ENCODE measurements around the gene C1QL2.

DNA sequence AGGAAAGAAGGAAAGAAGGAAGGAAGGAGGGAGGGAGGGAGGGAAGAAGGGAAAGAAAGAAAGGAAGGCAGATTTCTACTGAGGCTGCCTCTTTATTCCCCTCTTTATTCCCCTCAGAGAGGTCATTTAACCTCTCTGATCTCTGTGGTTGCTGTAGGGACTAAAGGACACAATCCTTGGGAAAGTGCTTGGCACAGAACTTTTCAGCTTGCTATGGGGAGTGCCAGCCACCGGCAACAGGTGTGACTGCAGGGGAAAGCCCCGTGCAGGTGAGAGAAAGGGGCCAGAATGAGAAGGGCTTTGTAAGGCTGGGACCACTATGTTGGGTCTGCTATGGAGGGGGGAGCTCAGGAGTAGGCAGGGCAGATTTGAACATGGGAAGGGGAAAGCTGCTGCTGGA, 37.3 kb upstream of the C1QL2 start:
- TF ChIP-seq, protein P1, sequence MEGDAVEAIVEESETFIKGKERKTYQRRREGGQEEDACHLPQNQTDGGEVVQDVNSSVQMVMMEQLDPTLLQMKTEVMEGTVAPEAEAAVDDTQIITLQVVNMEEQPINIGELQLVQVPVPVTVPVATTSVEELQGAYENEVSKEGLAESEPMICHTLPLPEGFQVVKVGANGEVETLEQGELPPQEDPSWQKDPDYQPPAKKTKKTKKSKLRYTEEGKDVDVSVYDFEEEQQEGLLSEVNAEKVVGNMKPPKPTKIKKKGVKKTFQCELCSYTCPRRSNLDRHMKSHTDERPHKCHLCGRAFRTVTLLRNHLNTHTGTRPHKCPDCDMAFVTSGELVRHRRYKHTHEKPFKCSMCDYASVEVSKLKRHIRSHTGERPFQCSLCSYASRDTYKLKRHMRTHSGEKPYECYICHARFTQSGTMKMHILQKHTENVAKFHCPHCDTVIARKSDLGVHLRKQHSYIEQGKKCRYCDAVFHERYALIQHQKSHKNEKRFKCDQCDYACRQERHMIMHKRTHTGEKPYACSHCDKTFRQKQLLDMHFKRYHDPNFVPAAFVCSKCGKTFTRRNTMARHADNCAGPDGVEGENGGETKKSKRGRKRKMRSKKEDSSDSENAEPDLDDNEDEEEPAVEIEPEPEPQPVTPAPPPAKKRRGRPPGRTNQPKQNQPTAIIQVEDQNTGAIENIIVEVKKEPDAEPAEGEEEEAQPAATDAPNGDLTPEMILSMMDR (IDR thresholded peaks at IDR 0.05 in 8 of 11, conservative IDR thresholded peaks at IDR 0.05 in 3 of 11) = no peak
- TF ChIP-seq POLR2A (IDR thresholded peaks at IDR 0.05) = no peak

Data from spleen (tissue), 7 donors.